Neuronal stem cell (in vitro differentiated cells): ENCODE results near the gene PLEKHN1.
"Not testable (repeated sequence)": the region's sequence is repeated elsewhere in the genome, so short reads cannot be mapped to it uniquely, and the experiment has no call there.

ENCODE experiments used
- DNase-seq: peaks from one replicate; pipeline ENCODE4 v3.0.0-alpha.2; 2013; ENCODE audit warnings: low spot score
- H2AFZ ChIP-seq: one replicate; pipeline ENCODE4 v1.6.1; 2013; ENCODE audit warnings: mild to moderate bottlenecking, low read length, inconsistent platforms
- H2AK5ac ChIP-seq: 2 replicates; pipeline ENCODE4 v1.6.1; 2013; ENCODE audit warnings: low read depth, mild to moderate bottlenecking, inconsistent platforms, low read length, moderate library complexity, mixed read lengths
- H2BK120ac ChIP-seq: 2 replicates; pipeline ENCODE4 v1.6.1; 2013; ENCODE audit warnings: low read depth, mild to moderate bottlenecking, inconsistent platforms, low read length, moderate library complexity, mixed read lengths
- H2BK12ac ChIP-seq: one replicate; pipeline ENCODE4 v1.6.1; 2013; ENCODE audit warnings: low read length, inconsistent platforms
- H2BK15ac ChIP-seq: 2 replicates; pipeline ENCODE4 v1.6.1; 2013; ENCODE audit warnings: mild to moderate bottlenecking, low read length, inconsistent platforms, mixed read lengths
- H2BK5ac ChIP-seq: one replicate; pipeline ENCODE4 v1.6.1; 2013; ENCODE audit warnings: inconsistent platforms, mild to moderate bottlenecking, low read length, moderate library complexity
- H3K14ac ChIP-seq: one replicate; pipeline ENCODE4 v1.6.1; 2013; ENCODE audit warnings: low read length, inconsistent platforms
- H3K18ac ChIP-seq: 2 replicates; pipeline ENCODE4 v1.6.1; 2013; ENCODE audit warnings: low read length, inconsistent platforms
- H3K23ac ChIP-seq: 2 replicates; pipeline ENCODE4 v1.6.1; 2013; ENCODE audit warnings: low read depth, mild to moderate bottlenecking, mixed read lengths, low read length, inconsistent platforms; ENCODE audit not compliant: poor library complexity
- H3K27ac ChIP-seq: replicated peaks from 3 replicates; pipeline ENCODE4 v1.5.1; 2013; ENCODE audit warnings: low read length, inconsistent platforms
- H3K27me3 ChIP-seq, 3 experiments: 2 replicates each; pipeline ENCODE4 v1.6.1; 2013; ENCODE audit warnings: low read length in 3 of 3, mild to moderate bottlenecking in 2 of 3, inconsistent platforms in 1 of 3, low read depth in 1 of 3, mixed read lengths in 1 of 3, moderate library complexity in 1 of 3; ENCODE audit not compliant: control insufficient read depth in 3 of 3, insufficient read depth in 3 of 3
- H3K36me3 ChIP-seq, 2 donors: replicated peaks in 1 of 2; 2 replicates each; pipeline ENCODE4 v1.6.1; 2013; ENCODE audit warnings: low read length in 2 of 2; ENCODE audit not compliant: control insufficient read depth in 2 of 2, insufficient read depth in 2 of 2
- H3K4ac ChIP-seq: 2 replicates; pipeline ENCODE4 v1.6.1; 2013; ENCODE audit warnings: inconsistent platforms, mild to moderate bottlenecking, low read length, moderate library complexity
- H3K4me1 ChIP-seq, 2 donors: 1 replicate in 1 of 2; 2 replicates in 1 of 2; pipeline ENCODE4 v1.6.1; 2013; ENCODE audit warnings: low read length in 2 of 2, low read depth in 1 of 2; ENCODE audit not compliant: control insufficient read depth in 2 of 2, insufficient read depth in 1 of 2
- H3K4me2 ChIP-seq: one replicate; pipeline ENCODE4 v1.6.1; 2013; ENCODE audit warnings: mild to moderate bottlenecking, low read length, inconsistent platforms; ENCODE audit not compliant: insufficient read depth, poor library complexity, severe bottlenecking
- H3K4me3 ChIP-seq, 2 donors: 2 replicates each; pipeline ENCODE4 v1.5.1; 2013; ENCODE audit warnings: low read length in 2 of 2, mild to moderate bottlenecking in 2 of 2, inconsistent platforms in 1 of 2, moderate library complexity in 1 of 2
- H3K79me1 ChIP-seq: one replicate; pipeline ENCODE4 v1.6.1; 2013; ENCODE audit warnings: low read depth, mild to moderate bottlenecking, inconsistent platforms, low read length, moderate library complexity
- H3K9ac ChIP-seq: one replicate; pipeline ENCODE4 v1.6.1; 2013; ENCODE audit warnings: mild to moderate bottlenecking, low read depth, low read length, inconsistent platforms; ENCODE audit not compliant: poor library complexity
- H3K9me3 ChIP-seq, 2 donors: replicated peaks in 1 of 2; 2 replicates each; pipeline versions ENCODE3 to v1.6.1; 2013; ENCODE audit warnings: low read length in 2 of 2, mild to moderate bottlenecking in 2 of 2, inconsistent platforms in 1 of 2, low read depth in 1 of 2, mixed read lengths in 1 of 2, moderate library complexity in 1 of 2; ENCODE audit not compliant: control insufficient read depth in 2 of 2, insufficient read depth in 1 of 2
- H4K8ac ChIP-seq: one replicate; pipeline ENCODE4 v1.6.1; 2013; ENCODE audit warnings: low read depth, mild to moderate bottlenecking, inconsistent platforms, low read length, moderate library complexity
- H4K91ac ChIP-seq: one replicate; pipeline ENCODE4 v1.6.1; 2013; ENCODE audit warnings: low read length, low read depth, mild to moderate bottlenecking, inconsistent platforms; ENCODE audit not compliant: poor library complexity
- WGBS, 2 donors: extraction: QIAGEN DNeasy Blood & Tissue Kit; methylation state at CpG; one replicate each; pipeline ENCODE4 v1.1.7; 2013; ENCODE audit warnings: missing lambda C conversion rate in 2 of 2, mixed read lengths in 1 of 2; ENCODE audit not compliant: insufficient read length in 2 of 2, insufficient replicate concordance in 1 of 2; ENCODE audit errors: extremely low coverage in 2 of 2; 5-methylcytosine and 5-hydroxymethylcytosine counted together

The PLEKHN1 gene

DNA sequence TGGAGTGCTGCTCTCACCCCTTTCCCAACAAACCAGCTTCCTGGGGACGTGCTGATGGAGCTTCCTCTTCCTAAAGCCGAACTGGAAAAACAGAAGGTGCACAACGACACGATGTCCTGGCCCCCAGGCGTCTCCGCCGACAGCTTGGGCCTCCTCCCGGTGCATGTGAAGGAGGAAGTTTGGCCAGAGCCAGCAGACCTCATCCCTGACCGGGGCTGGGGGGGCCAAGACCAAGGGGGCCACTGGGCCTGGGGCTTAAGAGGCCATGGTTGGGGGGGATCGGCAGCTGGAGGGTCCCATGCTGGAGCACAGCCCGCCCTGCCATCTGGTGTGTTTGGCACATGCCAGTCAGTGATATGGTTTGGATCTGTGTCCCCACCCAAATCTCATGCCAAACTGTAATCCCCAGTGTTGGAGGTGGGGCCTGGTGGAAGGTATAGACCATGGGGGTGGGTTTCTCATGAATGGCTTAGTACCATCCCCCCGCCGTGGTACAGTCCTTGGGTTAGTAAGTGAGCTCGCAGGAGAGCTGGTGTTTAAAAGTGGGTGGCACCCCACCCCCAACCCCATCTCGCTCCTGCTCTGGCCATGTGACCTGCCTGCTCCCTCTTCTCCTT is 27.2 kb downstream of the PLEKHN1 start:
- no peak overlapping the region for H3K9ac ChIP-seq
- H2BK5ac ChIP-seq: no peak overlapping the region
- H3K4me2 ChIP-seq: no peak overlapping the region
- peaks cover 13 to 19% of the 10 kb centered on the region in 2 donors for H3K4me1 ChIP-seq
- no peak overlapping the region for H2BK12ac ChIP-seq
- H3K14ac ChIP-seq: no peak overlapping the region
- no peak overlapping the region for H3K4ac ChIP-seq
- H3K23ac ChIP-seq: no peak overlapping the region
- peaks cover 12% of the 10 kb centered on the region for H3K79me1 ChIP-seq
- no peak overlapping the region for H3K4me3 ChIP-seq
- peaks cover 8 to 14% of the 10 kb centered on the region in 2 donors for H3K9me3 ChIP-seq
- H3K36me3 ChIP-seq: peaks cover 0 to 5% of the 10 kb centered on the region in 2 donors
- DNase-seq: no peak
- no peak overlapping the region for H2AFZ ChIP-seq
- no peak overlapping the region for H2BK15ac ChIP-seq
- H2BK120ac ChIP-seq: no peak overlapping the region
- H4K91ac ChIP-seq: no peak overlapping the region
- peaks cover 0 to 9% (median 0%) of the 10 kb centered on the region in 3 experiments for H3K27me3 ChIP-seq
- H2AK5ac ChIP-seq: no peak overlapping the region
- WGBS, 2 donors: no CpG with 5 or more reads among the region's 15 CpGs
- no peak overlapping the region for H4K8ac ChIP-seq
- H3K18ac ChIP-seq: no peak overlapping the region
- H3K27ac ChIP-seq: no peak overlapping the region

DNA sequence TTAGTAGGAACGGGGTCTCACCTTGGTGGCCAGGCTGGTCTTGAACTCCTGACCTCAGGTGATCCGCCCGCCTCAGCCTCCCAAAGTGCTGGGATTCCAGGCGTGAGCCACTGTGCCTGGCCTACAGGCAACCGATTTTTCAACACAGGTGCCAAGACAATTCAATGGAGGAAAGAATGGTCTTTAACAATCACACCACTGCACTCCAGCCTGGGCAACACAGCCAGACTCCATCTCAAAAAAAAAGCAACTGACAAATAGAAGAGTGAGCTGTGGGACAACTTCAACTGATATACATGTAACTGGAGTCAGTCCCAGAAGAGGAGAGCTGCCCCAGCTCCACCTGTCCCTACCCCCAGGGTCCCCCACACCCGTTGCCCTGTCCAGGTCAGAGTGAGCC is 28.3 kb downstream of the PLEKHN1 start:
- Histone ChIP-seq H3K4me1 (peaks cover 13 to 19% of the 10 kb centered on the region in 2 donors), H3K79me1 (peaks cover 18% of the 10 kb centered on the region)
- not testable (repeated sequence) for H3K36me3 ChIP-seq, H3K4me3 ChIP-seq, H3K14ac ChIP-seq, H3K27me3 ChIP-seq, H3K27ac ChIP-seq, H4K8ac ChIP-seq, H2AFZ ChIP-seq, H2BK15ac ChIP-seq, H3K4ac ChIP-seq, H3K9ac ChIP-seq, H3K18ac ChIP-seq, H2AK5ac ChIP-seq, DNase-seq, H4K91ac ChIP-seq, H2BK120ac ChIP-seq, H3K9me3 ChIP-seq, H3K4me2 ChIP-seq, H3K23ac ChIP-seq, H2BK12ac ChIP-seq, H2BK5ac ChIP-seq
- WGBS, 2 donors: no CpG with 5 or more reads among the region's 6 CpGs

DNA sequence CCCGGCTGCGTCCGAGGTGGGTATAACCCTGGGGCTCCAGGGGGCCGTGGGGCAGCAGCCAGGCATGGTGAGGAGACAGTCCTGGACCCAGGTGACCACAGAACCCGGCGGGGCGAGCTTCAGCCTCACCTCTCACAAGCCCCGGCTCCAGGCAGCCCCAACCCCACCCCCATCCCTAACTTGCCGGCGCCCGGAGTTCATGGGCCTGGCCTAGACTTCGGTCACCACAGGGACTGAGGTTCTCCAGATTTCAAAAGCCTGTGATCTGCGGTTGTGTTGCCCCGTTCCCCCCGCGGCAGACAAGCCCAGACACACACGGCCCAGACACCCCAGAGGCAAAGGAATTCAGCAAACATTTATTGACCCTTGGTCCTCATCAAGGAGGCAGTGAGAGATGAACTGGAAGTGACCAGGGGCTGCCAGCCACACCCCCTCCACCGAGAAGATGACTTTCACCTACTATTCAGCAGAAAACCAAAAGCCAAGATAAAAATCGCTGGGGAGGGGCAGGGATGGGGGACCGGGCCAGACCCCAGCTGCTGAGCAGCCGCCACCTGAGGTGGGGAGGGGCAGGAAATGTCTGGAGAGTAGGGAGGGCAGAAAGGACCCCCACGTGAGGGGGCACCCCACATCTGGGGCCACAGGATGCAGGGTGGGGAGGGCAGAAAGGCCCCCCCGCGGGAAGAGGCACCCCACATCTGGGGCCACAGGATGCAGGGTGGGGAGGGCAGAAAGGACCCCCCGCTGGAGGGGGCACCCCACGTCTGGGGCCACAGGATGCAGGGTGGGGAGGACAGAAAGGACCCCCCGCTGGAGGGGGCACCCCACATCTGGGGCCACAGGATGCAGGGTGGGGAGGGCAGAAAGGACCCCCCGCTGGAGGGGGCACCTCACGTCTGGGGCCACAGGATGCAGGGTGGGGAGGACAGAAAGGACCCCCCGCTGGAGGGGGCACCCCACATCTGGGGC is 29.7 kb downstream of the PLEKHN1 start:
- no peak overlapping the region for H2BK15ac ChIP-seq
- H3K9ac ChIP-seq: no peak overlapping the region
- peaks cover 0 to 9% (median 0%) of the 10 kb centered on the region in 3 experiments for H3K27me3 ChIP-seq
- H3K27ac ChIP-seq: peak overlapping the region; percentile 27
- H3K4me2 ChIP-seq: no peak overlapping the region
- DNase-seq: no peak
- H3K4ac ChIP-seq: no peak overlapping the region
- peak overlapping the region; percentile 31 for H3K14ac ChIP-seq
- H3K4me1 ChIP-seq: peaks cover 15 to 19% of the 10 kb centered on the region in 2 donors
- H2BK120ac ChIP-seq: no peak overlapping the region
- peaks cover 22% of the 10 kb centered on the region for H3K79me1 ChIP-seq
- no peak overlapping the region for H2BK5ac ChIP-seq
- H2AFZ ChIP-seq: no peak overlapping the region
- no peak overlapping the region for H2BK12ac ChIP-seq
- no peak overlapping the region for H3K23ac ChIP-seq
- H2AK5ac ChIP-seq: no peak overlapping the region
- WGBS, 2 donors: no CpG with 5 or more reads among the region's 30 CpGs
- H4K91ac ChIP-seq: no peak overlapping the region
- peak overlapping the region; percentile 64 for H3K18ac ChIP-seq
- no peak overlapping the region for H4K8ac ChIP-seq
- peaks cover 8 to 10% of the 10 kb centered on the region in 2 donors for H3K9me3 ChIP-seq
- no peak overlapping the region for H3K4me3 ChIP-seq
- peaks cover 0 to 5% of the 10 kb centered on the region in 2 donors for H3K36me3 ChIP-seq
